ENCODE measurements around the gene RPLP1.
"Not testable (repeated sequence)": the region's sequence is repeated elsewhere in the genome, so short reads cannot be mapped to it uniquely, and the experiment has no call there.

Gene RPLP1

GRCh38 chr15:69443032-69443611, 9.5 kb upstream of the RPLP1 start:
- no peak for DNase-seq

- no peak for DNase-seq
Observed at GRCh38 chr15:69444686-69445085, 7.9 kb upstream of the RPLP1 start.

GRCh38 chr15:69446953-69447352, 5.7 kb upstream of the RPLP1 start:
- DNase-seq, result no peak

GRCh38 chr15:69450221-69450620, 2.4 kb upstream of the RPLP1 start:
- DNase-seq, result not testable (repeated sequence)

GRCh38 chr15:69450968-69451695, 1.5 kb upstream of the RPLP1 start:
- DNase-seq, result no peak

GRCh38 chr15:69451951-69452691, 497 bp upstream of the RPLP1 start:
- DNase-seq, result no peak

GRCh38 chr15:69454953-69455352, 2.3 kb downstream of the RPLP1 start:
- DNase-seq, result no peak

GRCh38 chr15:69456208-69457166, 3.9 kb downstream of the RPLP1 start:
- DNase-seq, result no peak

- DNase-seq, result no peak
Observed at GRCh38 chr15:69457304-69458280, 5.0 kb downstream of the RPLP1 start.

GRCh38 chr15:69459066-69459465, 6.4 kb downstream of the RPLP1 start:
- no peak for DNase-seq

- DNase-seq, result no peak
Observed at GRCh38 chr15:69460481-69460880, 7.9 kb downstream of the RPLP1 start.

GRCh38 chr15:69462030-69462492, 9.4 kb downstream of the RPLP1 start:
- no peak for DNase-seq

GRCh38 chr15:69462493-69463181, 10.0 kb downstream of the RPLP1 start:
- DNase-seq, result peak; percentile 92

GRCh38 chr15:69463182-69463756, 10.7 kb downstream of the RPLP1 start:
- DNase-seq, result no peak

- no peak for DNase-seq
Observed at GRCh38 chr15:69465253-69465652, 12.6 kb downstream of the RPLP1 start.

GRCh38 chr15:69466733-69467132, 14.1 kb downstream of the RPLP1 start:
- no peak for DNase-seq

GRCh38 chr15:69467636-69468035, 15.0 kb downstream of the RPLP1 start:
- DNase-seq, result peak; percentile 47

- DNase-seq, result peak; percentile 94
Observed at GRCh38 chr15:69468241-69469121, 15.9 kb downstream of the RPLP1 start.

- DNase-seq, result no peak
Observed at GRCh38 chr15:69469467-69470201, 17.0 kb downstream of the RPLP1 start.

All from NCI-H1436 (cell line).